Tibial nerve (tissue), 4 donors: Measurements from ENCODE around the gene HPS1. TPM values are rescaled to one million over a fixed set of nuclear protein-coding genes. Genes with fewer than 3 reads are reported as not detected.

Experiments used
- DNase-seq, 2 donors: peaks; one replicate each; pipeline ENCODE4 v3.0.0-alpha.2; 2019; ENCODE audit warnings: low spot score in 2 of 2
- H3K27ac ChIP-seq, 4 donors: fragments of 200-600 bp; sonication (generic) in 3 of 4; one replicate each; pipeline ENCODE4 v1.5.1; 2017 to 2019; ENCODE audit warnings: mild to moderate bottlenecking in 1 of 4
- H3K27me3 ChIP-seq, 2 donors: fragments of 200-600 bp; sonication (generic) in 1 of 2; one replicate each; pipeline versions ENCODE4 v1.5.1 to v1.6.0; 2017 to 2019
- H3K36me3 ChIP-seq, 3 donors: fragments of 200-600 bp; sonication (generic); one replicate each; pipeline ENCODE4 v1.5.1; 2018 to 2019
- H3K4me1 ChIP-seq, 4 donors: fragments of 200-600 bp; sonication (generic) in 3 of 4; one replicate each; pipeline ENCODE4 v1.5.1; 2017 to 2019
- H3K4me3 ChIP-seq, 4 donors: fragments of 200-600 bp; sonication (generic) in 3 of 4; one replicate each; pipeline ENCODE4 v1.5.1; 2017 to 2019; ENCODE audit warnings: mild to moderate bottlenecking in 1 of 4, moderate library complexity in 1 of 4
- H3K9me3 ChIP-seq, 4 donors: fragments of 200-600 bp; sonication (generic) in 3 of 4; one replicate each; pipeline ENCODE4 v1.5.1; 2017 to 2019
- EP300 ChIP-seq, 2 donors: sonication (generic); formaldehyde crosslinking; IDR thresholded peaks; one replicate each; pipeline ENCODE4 v1.6.1; 2017; ENCODE audit warnings: antibody characterized with exemption in 2 of 2, mild to moderate bottlenecking in 1 of 2
- POLR2A ChIP-seq, 2 donors: fragments of 450-650 bp; IDR thresholded peaks; one replicate each; pipeline ENCODE4 v1.6.1; 2017; ENCODE audit warnings: antibody characterized with exemption in 2 of 2, mild to moderate bottlenecking in 2 of 2, moderate library complexity in 2 of 2
- WGBS, 2 donors: methylation state at CpG; one replicate each; pipeline ENCODE4 v1.1.5; 2018; 5-methylcytosine and 5-hydroxymethylcytosine counted together
- total RNA-seq, 4 donors: library from RNA; depleted of rRNA; stranded (reverse); fragments of >200 nt; gene quantifications; one replicate each; pipeline ENCODE4 v1.1.0, GENCODE V29; 2016
- TF ChIP-seq, protein P1 (sequence below), 5 experiments: fragments of 200-600 bp in 3 of 5; fragments of 450-650 bp in 2 of 5; sonication (generic) in 3 of 5; IDR thresholded peaks; one replicate each; pipeline ENCODE4 v1.5.1; 2016 to 2019; ENCODE audit warnings: antibody characterized with exemption in 5 of 5, mild to moderate bottlenecking in 3 of 5, moderate library complexity in 2 of 5

Gene HPS1
- total RNA-seq, 4 donors from 2014 or later: 38.7 to 101 (median 62.5) TPM

- 89 to 94% methylated on average over 10 to 19 of the region's 22 CpGs for WGBS, 2 donors
- H3K27me3 ChIP-seq: no peaks in the 10 kb centered on the region
- no peak for DNase-seq
- H3K27ac ChIP-seq: no peak overlapping the region
- TF ChIP-seq POLR2A (IDR thresholded peaks at IDR 0.05) (no peak), EP300 (IDR thresholded peaks at IDR 0.05) (no peak)
- TF ChIP-seq, protein P1, sequence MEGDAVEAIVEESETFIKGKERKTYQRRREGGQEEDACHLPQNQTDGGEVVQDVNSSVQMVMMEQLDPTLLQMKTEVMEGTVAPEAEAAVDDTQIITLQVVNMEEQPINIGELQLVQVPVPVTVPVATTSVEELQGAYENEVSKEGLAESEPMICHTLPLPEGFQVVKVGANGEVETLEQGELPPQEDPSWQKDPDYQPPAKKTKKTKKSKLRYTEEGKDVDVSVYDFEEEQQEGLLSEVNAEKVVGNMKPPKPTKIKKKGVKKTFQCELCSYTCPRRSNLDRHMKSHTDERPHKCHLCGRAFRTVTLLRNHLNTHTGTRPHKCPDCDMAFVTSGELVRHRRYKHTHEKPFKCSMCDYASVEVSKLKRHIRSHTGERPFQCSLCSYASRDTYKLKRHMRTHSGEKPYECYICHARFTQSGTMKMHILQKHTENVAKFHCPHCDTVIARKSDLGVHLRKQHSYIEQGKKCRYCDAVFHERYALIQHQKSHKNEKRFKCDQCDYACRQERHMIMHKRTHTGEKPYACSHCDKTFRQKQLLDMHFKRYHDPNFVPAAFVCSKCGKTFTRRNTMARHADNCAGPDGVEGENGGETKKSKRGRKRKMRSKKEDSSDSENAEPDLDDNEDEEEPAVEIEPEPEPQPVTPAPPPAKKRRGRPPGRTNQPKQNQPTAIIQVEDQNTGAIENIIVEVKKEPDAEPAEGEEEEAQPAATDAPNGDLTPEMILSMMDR (IDR thresholded peaks at IDR 0.05): no peak
- H3K9me3 ChIP-seq: peaks cover 0 to 10% (median 1%) of the 10 kb centered on the region in 4 donors
- no peak overlapping the region for H3K4me3 ChIP-seq
- peaks cover 4 to 98% (median 42%) of the 10 kb centered on the region in 3 donors for H3K36me3 ChIP-seq
- no peaks in the 10 kb centered on the region for H3K4me1 ChIP-seq
These were observed 17.2 kb downstream of the HPS1 start for GRCh38 chr10:98429320-98430072.

GRCh38 chr10:98427011-98427515 is 19.7 kb downstream of the HPS1 start:
- DNase-seq: no peak
- WGBS, 2 donors: 93 to 96% methylated on average over 4 to 7 of the region's 7 CpGs
- no peak overlapping the region for H3K4me3 ChIP-seq
- H3K4me1 ChIP-seq: no peaks in the 10 kb centered on the region
- no peaks in the 10 kb centered on the region for H3K27me3 ChIP-seq
- peaks cover 0 to under 1% (median 0%) of the 10 kb centered on the region in 4 donors for H3K9me3 ChIP-seq
- no peak for TF ChIP-seq POLR2A (IDR thresholded peaks at IDR 0.05)
- TF ChIP-seq, protein P1 (IDR thresholded peaks at IDR 0.05): no peak
- no peak for TF ChIP-seq EP300 (IDR thresholded peaks at IDR 0.05)
- no peak overlapping the region for H3K27ac ChIP-seq
- peaks cover 3 to 98% (median 25%) of the 10 kb centered on the region in 3 donors for H3K36me3 ChIP-seq

- Histone ChIP-seq H3K27ac (no peak overlapping the region), H3K27me3 (no peaks in the 10 kb centered on the region), H3K4me3 (no peak overlapping the region), H3K9me3 (no peaks in the 10 kb centered on the region), H3K36me3 (peaks cover 3 to 97% (median 14%) of the 10 kb centered on the region in 3 donors), H3K4me1 (no peaks in the 10 kb centered on the region)
- TF ChIP-seq, protein P1 (IDR thresholded peaks at IDR 0.05): peak; percentile 29 to 64 (median 43)
- TF ChIP-seq POLR2A (IDR thresholded peaks at IDR 0.05) (no peak), EP300 (IDR thresholded peaks at IDR 0.05) (no peak)
- 86% methylated on average over 19 to 21 of the region's 21 CpGs for WGBS, 2 donors
- DNase-seq: no peak
These were observed 21.0 kb downstream of the HPS1 start for GRCh38 chr10:98425511-98426352.

DNA sequence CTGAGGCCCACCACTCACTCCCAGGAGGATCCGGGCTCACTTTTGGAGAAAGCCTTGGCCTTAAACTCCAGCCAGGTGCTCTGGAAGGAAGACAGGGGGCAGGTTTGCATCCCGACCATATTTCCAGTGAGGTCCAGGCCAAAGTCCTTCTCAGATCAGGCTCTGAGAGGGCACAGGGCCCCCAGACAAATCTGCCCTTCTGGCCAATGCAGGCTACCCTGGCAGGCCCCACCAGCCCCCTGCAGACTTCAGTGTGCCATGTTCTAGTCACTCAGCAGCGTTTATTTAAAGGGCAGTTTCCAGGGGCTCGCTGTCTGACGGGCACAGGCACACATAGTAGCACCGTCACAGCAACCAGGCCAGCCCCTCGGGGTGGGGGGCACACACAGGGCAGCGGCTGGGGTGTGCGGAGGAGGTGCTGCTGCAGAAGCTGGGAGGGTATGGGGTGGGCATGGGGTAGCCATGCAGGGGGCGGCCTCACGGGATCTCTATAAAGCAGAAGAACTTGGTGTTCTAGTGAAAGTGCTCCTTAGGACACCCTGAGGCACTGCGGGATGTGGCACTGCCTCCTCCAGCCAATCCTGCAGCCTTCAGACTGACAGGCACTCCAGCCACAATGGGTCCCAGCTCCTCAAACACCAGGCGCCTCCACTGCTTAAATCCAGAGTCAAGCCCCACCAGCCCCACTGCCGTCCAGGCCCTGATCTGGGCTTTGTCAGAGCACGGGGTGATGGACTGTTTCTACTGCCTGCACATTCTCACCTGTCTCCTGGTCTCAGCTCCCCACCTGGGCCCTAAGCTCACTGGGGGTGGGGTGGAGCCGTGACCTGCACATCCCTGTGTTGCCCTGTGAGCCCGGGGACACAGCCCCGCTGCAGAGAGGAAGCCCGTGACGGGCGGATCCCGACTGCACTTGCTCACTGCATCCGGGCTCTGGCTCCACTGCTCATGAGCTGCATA is 22.2 kb downstream of the HPS1 start:
- 90 to 91% methylated on average over 20 to 23 of the region's 23 CpGs for WGBS, 2 donors
- no peak for DNase-seq
- Histone ChIP-seq H3K27ac (no peak overlapping the region), H3K36me3 (peaks cover 3 to 97% (median 15%) of the 10 kb centered on the region in 3 donors), H3K27me3 (no peaks in the 10 kb centered on the region), H3K4me3 (no peak overlapping the region), H3K4me1 (no peaks in the 10 kb centered on the region), H3K9me3 (no peaks in the 10 kb centered on the region)
- TF ChIP-seq EP300 (IDR thresholded peaks at IDR 0.05) (no peak), POLR2A (IDR thresholded peaks at IDR 0.05) (no peak)
- TF ChIP-seq, protein P1 (IDR thresholded peaks at IDR 0.05): no peak
